CD4-positive, alpha-beta T cell treated with Interleukin-17A for 1 hour (primary cell): Measurements from ENCODE around the gene UPK3BL1.
"Not testable (repeated sequence)": the region's sequence is repeated elsewhere in the genome, so short reads cannot be mapped to it uniquely, and the experiment has no call there.

Source experiments
- DNase-seq: peaks from one replicate; pipeline ENCODE4 v3.0.0-alpha.2; 2020

Gene UPK3BL1

GRCh38 chr7:102642691-102643090, at the start of gene UPK3BL1:
TSS of gene UPK3BL1 (minus strand) at chr7:102642791. CDS start at chr7:102642741, 50 bp downstream.
- not testable (repeated sequence) for DNase-seq

- DNase-seq, result not testable (repeated sequence)
These were observed 48.0 kb upstream of the UPK3BL1 start for GRCh38 chr7:102690602-102691001.

- not testable (repeated sequence) for DNase-seq
These were observed 47.1 kb upstream of the UPK3BL1 start for GRCh38 chr7:102689436-102690282.

- not testable (repeated sequence) for DNase-seq
These were observed 45.9 kb upstream of the UPK3BL1 start for GRCh38 chr7:102688299-102689036.

- not testable (repeated sequence) for DNase-seq
These were observed 40.0 kb upstream of the UPK3BL1 start for GRCh38 chr7:102682560-102682959.

GRCh38 chr7:102680780-102681179, 38.2 kb upstream of the UPK3BL1 start:
- not testable (repeated sequence) for DNase-seq

- DNase-seq, result not testable (repeated sequence)
These were observed 33.0 kb upstream of the UPK3BL1 start for GRCh38 chr7:102675545-102675944.

- DNase-seq, result not testable (repeated sequence)
These were observed 31.0 kb upstream of the UPK3BL1 start for GRCh38 chr7:102673447-102674067.

GRCh38 chr7:102671956-102672307, 29.3 kb upstream of the UPK3BL1 start:
- DNase-seq, result not testable (repeated sequence)

- peak; percentile 98 for DNase-seq
These were observed 28.8 kb upstream of the UPK3BL1 start, which contains the start of gene POLR2J2 for GRCh38 chr7:102671166-102671955. TSS of gene POLR2J2 (minus strand) at chr7:102671663. CDS start at chr7:102671601, 62 bp downstream.

GRCh38 chr7:102667523-102667922, 24.9 kb upstream of the UPK3BL1 start:
- DNase-seq, result not testable (repeated sequence)

GRCh38 chr7:102666850-102667249, 24.3 kb upstream of the UPK3BL1 start:
- not testable (repeated sequence) for DNase-seq

GRCh38 chr7:102664765-102665164, 22.2 kb upstream of the UPK3BL1 start:
- not testable (repeated sequence) for DNase-seq

GRCh38 chr7:102649924-102650323, 7.3 kb upstream of the UPK3BL1 start, which contains the start of gene SPDYE2B:
TSS of gene SPDYE2B (plus strand) at chr7:102650319. CDS start at chr7:102652349, 2,030 bp downstream.
- DNase-seq, result not testable (repeated sequence)

GRCh38 chr7:102647813-102648212, 5.2 kb upstream of the UPK3BL1 start:
- not testable (repeated sequence) for DNase-seq

GRCh38 chr7:102643404-102643803, 813 bp upstream of the UPK3BL1 start:
- DNase-seq, result not testable (repeated sequence)

GRCh38 chr7:102638848-102639247, 3.7 kb downstream of the UPK3BL1 start:
- not testable (repeated sequence) for DNase-seq

GRCh38 chr7:102636956-102637355, 5.6 kb downstream of the UPK3BL1 start:
- DNase-seq, result not testable (repeated sequence)

- not testable (repeated sequence) for DNase-seq
These were observed 7.2 kb downstream of the UPK3BL1 start for GRCh38 chr7:102635354-102635753.

GRCh38 chr7:102634299-102634698, 8.3 kb downstream of the UPK3BL1 start:
- not testable (repeated sequence) for DNase-seq

- DNase-seq, result not testable (repeated sequence)
These were observed 12.0 kb downstream of the UPK3BL1 start for GRCh38 chr7:102630622-102631021.
